GM19328 (cell line): ENCODE results near the gene OR52J3.
"Not testable (repeated sequence)": the region's sequence is repeated elsewhere in the genome, so short reads cannot be mapped to it uniquely, and the experiment has no call there.

Experiments used
- ATAC-seq: cut with Tn5 transposase; IDR thresholded peaks from one replicate; pipeline ENCODE4 v1.9.1; 2021; ENCODE audit warnings: mild to moderate bottlenecking, moderate library complexity; ENCODE audit not compliant: unreplicated experiment

OR52J3 gene

GRCh38 chr11:5046226-5046625 lies at the start of gene OR52J3:
Gene OR52J3 (plus strand): TSS chr11:5046526. CDS start chr11:5046526, 0 bp downstream.
- ATAC-seq: no peak

- ATAC-seq: no peak
These were observed 41.7 kb upstream of the OR52J3 start for GRCh38 chr11:5004424-5005274.

GRCh38 chr11:5007561-5007960 lies 38.8 kb upstream of the OR52J3 start:
- ATAC-seq: no peak

GRCh38 chr11:5011254-5011653 lies 35.1 kb upstream of the OR52J3 start:
- no peak for ATAC-seq

- ATAC-seq: no peak
These were observed 33.3 kb upstream of the OR52J3 start for GRCh38 chr11:5013012-5013411.

GRCh38 chr11:5021996-5022395 lies 24.3 kb upstream of the OR52J3 start:
- ATAC-seq: no peak

GRCh38 chr11:5036669-5037068 lies 9.7 kb upstream of the OR52J3 start:
- no peak for ATAC-seq

GRCh38 chr11:5037926-5038325 lies 8.4 kb upstream of the OR52J3 start:
- ATAC-seq: no peak

- no peak for ATAC-seq
These were observed 8.0 kb upstream of the OR52J3 start for GRCh38 chr11:5038341-5038740.

GRCh38 chr11:5040876-5041275 lies 5.5 kb upstream of the OR52J3 start:
- no peak for ATAC-seq

- no peak for ATAC-seq
These were observed 4.2 kb upstream of the OR52J3 start for GRCh38 chr11:5042091-5042490.

- ATAC-seq: no peak
These were observed 2.9 kb upstream of the OR52J3 start for GRCh38 chr11:5043380-5043779.

- ATAC-seq: no peak
These were observed 516 bp downstream of the OR52J3 start for GRCh38 chr11:5046754-5047330.

- not testable (repeated sequence) for ATAC-seq
These were observed 12.4 kb downstream of the OR52J3 start for GRCh38 chr11:5058679-5059078.

GRCh38 chr11:5059391-5059790 lies 13.1 kb downstream of the OR52J3 start, which contains the start of gene OR52E2:
Gene OR52E2 (minus strand): TSS chr11:5059627. CDS start chr11:5059627, 0 bp downstream.
- no peak for ATAC-seq

- ATAC-seq: no peak
These were observed 18.7 kb downstream of the OR52J3 start for GRCh38 chr11:5065027-5065426.

GRCh38 chr11:5069272-5069671 lies 22.9 kb downstream of the OR52J3 start, which contains the start of gene OR52E1:
Gene OR52E1 (plus strand): TSS chr11:5069572.
- ATAC-seq: no peak

- ATAC-seq: no peak
These were observed 25.5 kb downstream of the OR52J3 start for GRCh38 chr11:5071799-5072198.

GRCh38 chr11:5081405-5081804 lies 35.1 kb downstream of the OR52J3 start:
- no peak for ATAC-seq

- no peak for ATAC-seq
These were observed 37.3 kb downstream of the OR52J3 start for GRCh38 chr11:5083602-5084001.

- ATAC-seq: no peak
These were observed 42.2 kb downstream of the OR52J3 start for GRCh38 chr11:5088556-5088955.

GRCh38 chr11:5090668-5091067 lies 44.3 kb downstream of the OR52J3 start:
- ATAC-seq: no peak
